Activated naive CD8-positive, alpha-beta T cell treated with anti-CD3 and anti-CD28 coated beads, Interleukin-2, amount 50 U/mL, for 16 hours (primary cell): ENCODE data around the gene MGAT5B.
"Not testable (repeated sequence)": the region's sequence is repeated elsewhere in the genome, so short reads cannot be mapped to it uniquely, and the experiment has no call there.

Source experiments
- DNase-seq: peaks from one replicate; pipeline ENCODE4 v3.0.0-alpha.2; 2020; ENCODE audit warnings: low read depth, low spot score

The MGAT5B gene

GRCh38 chr17:76951375-76951905, 83.2 kb downstream of the MGAT5B start:
- no peak for DNase-seq

- no peak for DNase-seq
Measured at GRCh38 chr17:76952402-76952801, 84.2 kb downstream of the MGAT5B start.

- DNase-seq = no peak
Measured at GRCh38 chr17:76953066-76953465, 84.9 kb downstream of the MGAT5B start.

GRCh38 chr17:76953946-76954345, 85.7 kb downstream of the MGAT5B start:
- no peak for DNase-seq

- no peak for DNase-seq
Measured at GRCh38 chr17:76955191-76955590, 87.0 kb downstream of the MGAT5B start.

- DNase-seq = no peak
Measured at GRCh38 chr17:76956846-76957540, 88.8 kb downstream of the MGAT5B start.

GRCh38 chr17:76957678-76958464, 89.7 kb downstream of the MGAT5B start:
- DNase-seq = no peak

GRCh38 chr17:76958974-76959373, 90.8 kb downstream of the MGAT5B start:
- DNase-seq = no peak

GRCh38 chr17:76961869-76962268, 93.7 kb downstream of the MGAT5B start:
- DNase-seq = no peak

- no peak for DNase-seq
Measured at GRCh38 chr17:76962858-76963257, 94.7 kb downstream of the MGAT5B start.

GRCh38 chr17:76966016-76966415, 97.8 kb downstream of the MGAT5B start:
- DNase-seq = no peak

- DNase-seq = no peak
Measured at GRCh38 chr17:76966486-76967181, 98.4 kb downstream of the MGAT5B start.

GRCh38 chr17:76967762-76968161, 99.6 kb downstream of the MGAT5B start:
- no peak for DNase-seq

- no peak for DNase-seq
Measured at GRCh38 chr17:76968707-76969597, 100.7 kb downstream of the MGAT5B start.

- DNase-seq = no peak
Measured at GRCh38 chr17:76969598-76970172, 101.5 kb downstream of the MGAT5B start.

- DNase-seq = not testable (repeated sequence)
Measured at GRCh38 chr17:76970228-76970627, 102.0 kb downstream of the MGAT5B start.

- DNase-seq = no peak
Measured at GRCh38 chr17:76972046-76972641, 103.9 kb downstream of the MGAT5B start.

GRCh38 chr17:76973040-76973439, 104.8 kb downstream of the MGAT5B start:
- DNase-seq = no peak

- DNase-seq = no peak
Measured at GRCh38 chr17:76974721-76975120, 106.5 kb downstream of the MGAT5B start.

GRCh38 chr17:76978050-76978449, 109.8 kb downstream of the MGAT5B start:
- DNase-seq = not testable (repeated sequence)
